ENCODE data around the gene ARMC9. TPM values are rescaled to one million over a fixed set of nuclear protein-coding genes. Genes with fewer than 3 reads are reported as not detected.

The ARMC9 gene
- total RNA-seq, 1 experiment from 2014 or later = 16.4 TPM

DNA sequence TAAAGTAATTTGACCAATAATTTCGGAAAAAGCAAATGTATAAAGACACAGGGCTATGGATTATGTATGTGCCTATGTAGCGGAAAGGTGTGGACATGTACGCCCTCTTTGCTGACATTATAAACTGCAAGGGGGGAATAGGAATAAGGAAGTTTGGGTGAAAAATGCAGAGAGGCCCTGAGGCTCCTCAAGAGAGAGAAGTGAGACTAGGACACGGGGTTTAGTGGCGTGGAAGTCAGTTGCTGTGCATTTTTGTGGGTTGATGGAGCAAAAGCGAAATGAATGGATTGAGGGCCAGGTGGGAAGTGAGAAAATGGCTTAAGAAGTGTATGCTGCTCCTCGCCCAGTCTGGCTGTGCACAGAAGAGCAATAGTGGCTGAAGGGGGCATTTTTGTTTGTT lies 100.8 kb downstream of the ARMC9 start:
- Histone ChIP-seq H3K4me2 (ENCODE audit: low read length) (no peak overlapping the region), H3K9me2 (ENCODE audit: insufficient read depth) (no peaks in the 10 kb centered on the region), H3K9me3 (ENCODE audit: control insufficient read depth in 1 of 2, insufficient read depth in 1 of 2, low read depth in 1 of 2, low read length in 2 of 2) (no peaks in the 10 kb centered on the region), H4K20me1 (ENCODE audit: insufficient read depth) (no peaks in the 10 kb centered on the region), H3K4me1 (ENCODE audit: control insufficient read depth in 1 of 2, insufficient read depth in 2 of 2, low read length in 2 of 2) (no peaks in the 10 kb centered on the region), H3K36me3 (ENCODE audit: control insufficient read depth in 1 of 2, insufficient read depth in 2 of 2, low read length in 2 of 2) (no peaks in the 10 kb centered on the region), H3K79me2 (ENCODE audit: insufficient read depth, low read length) (no peaks in the 10 kb centered on the region), H3K27me3 (ENCODE audit: insufficient read depth, low read length) (no peaks in the 10 kb centered on the region), H3K4me3 (replicated peaks in 1 of 2; ENCODE audit: low read depth in 1 of 2, low read length in 2 of 2) (no peak overlapping the region), H3K27ac (ENCODE audit: low read depth, low read length) (no peak overlapping the region), H2AFZ (ENCODE audit: low read depth, low read length, poor library complexity, severe bottlenecking) (no peak overlapping the region), H3K9ac (ENCODE audit: low read length) (no peak overlapping the region)
- no TSS peak for BruUV-seq (replicated peaks)
- intact Hi-C loops (cut with micrococcal nuclease) = no loop called here
- ATAC-seq (no peak), DNase-seq (ENCODE audit: low read depth, low spot score) (no peak)
- POLR2A ChIA-PET = interaction anchor here (0.6 kb wide), 2 partner anchors 39 to 180 kb away, joined by 3 read pairs; no protein-coding TSS in a partner anchor
- CTCF ChIA-PET = interaction anchor here (2.0 kb wide), 1 partner anchor 153 kb away, joined by 7 read pairs; no protein-coding TSS in a partner anchor
- no peak for TF ChIP-seq RAD21 (IDR thresholded peaks at IDR 0.05; ENCODE audit: low read depth)
- TF ChIP-seq EZH2phosphoT487 (IDR thresholded peaks at IDR 0.05; ENCODE audit: borderline replicate concordance) = no peak
- no peak for TF ChIP-seq ZFX (IDR thresholded peaks at IDR 0.05)
- TF ChIP-seq, protein P1, sequence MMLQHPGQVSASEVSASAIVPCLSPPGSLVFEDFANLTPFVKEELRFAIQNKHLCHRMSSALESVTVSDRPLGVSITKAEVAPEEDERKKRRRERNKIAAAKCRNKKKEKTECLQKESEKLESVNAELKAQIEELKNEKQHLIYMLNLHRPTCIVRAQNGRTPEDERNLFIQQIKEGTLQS (IDR thresholded peaks at IDR 0.05) = no peak
- TF ChIP-seq FOSL1 (IDR thresholded peaks at IDR 0.05; ENCODE audit: low read depth) = no peak
- TF ChIP-seq CEBPB (IDR thresholded peaks at IDR 0.05; ENCODE audit: low read depth) = no peak
- no peak for TF ChIP-seq ZNF274 (IDR thresholded peaks at IDR 0.05; ENCODE audit: low read depth, low read length)
- TF ChIP-seq, protein P2, sequence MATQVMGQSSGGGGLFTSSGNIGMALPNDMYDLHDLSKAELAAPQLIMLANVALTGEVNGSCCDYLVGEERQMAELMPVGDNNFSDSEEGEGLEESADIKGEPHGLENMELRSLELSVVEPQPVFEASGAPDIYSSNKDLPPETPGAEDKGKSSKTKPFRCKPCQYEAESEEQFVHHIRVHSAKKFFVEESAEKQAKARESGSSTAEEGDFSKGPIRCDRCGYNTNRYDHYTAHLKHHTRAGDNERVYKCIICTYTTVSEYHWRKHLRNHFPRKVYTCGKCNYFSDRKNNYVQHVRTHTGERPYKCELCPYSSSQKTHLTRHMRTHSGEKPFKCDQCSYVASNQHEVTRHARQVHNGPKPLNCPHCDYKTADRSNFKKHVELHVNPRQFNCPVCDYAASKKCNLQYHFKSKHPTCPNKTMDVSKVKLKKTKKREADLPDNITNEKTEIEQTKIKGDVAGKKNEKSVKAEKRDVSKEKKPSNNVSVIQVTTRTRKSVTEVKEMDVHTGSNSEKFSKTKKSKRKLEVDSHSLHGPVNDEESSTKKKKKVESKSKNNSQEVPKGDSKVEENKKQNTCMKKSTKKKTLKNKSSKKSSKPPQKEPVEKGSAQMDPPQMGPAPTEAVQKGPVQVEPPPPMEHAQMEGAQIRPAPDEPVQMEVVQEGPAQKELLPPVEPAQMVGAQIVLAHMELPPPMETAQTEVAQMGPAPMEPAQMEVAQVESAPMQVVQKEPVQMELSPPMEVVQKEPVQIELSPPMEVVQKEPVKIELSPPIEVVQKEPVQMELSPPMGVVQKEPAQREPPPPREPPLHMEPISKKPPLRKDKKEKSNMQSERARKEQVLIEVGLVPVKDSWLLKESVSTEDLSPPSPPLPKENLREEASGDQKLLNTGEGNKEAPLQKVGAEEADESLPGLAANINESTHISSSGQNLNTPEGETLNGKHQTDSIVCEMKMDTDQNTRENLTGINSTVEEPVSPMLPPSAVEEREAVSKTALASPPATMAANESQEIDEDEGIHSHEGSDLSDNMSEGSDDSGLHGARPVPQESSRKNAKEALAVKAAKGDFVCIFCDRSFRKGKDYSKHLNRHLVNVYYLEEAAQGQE (IDR thresholded peaks at IDR 0.05; ENCODE audit: low read depth) = no peak
- no peak for TF ChIP-seq TCF7L2 (IDR thresholded peaks at IDR 0.05; ENCODE audit: borderline replicate concordance, extremely low read depth, insufficient read depth, insufficient read length)
- RAD21 ChIA-PET (ENCODE audit: low non-redundant PET in 1 of 2, low total read pairs in 2 of 2, uncharacterized antibody in 2 of 2, unreplicated experiment in 2 of 2) = no interaction called here
